ENCODE data around the gene PPM1H. TPM values are rescaled to one million over a fixed set of nuclear protein-coding genes. Genes with fewer than 3 reads are reported as not detected.
A peak's percentile ranks its signal among the peaks of the same experiment; 100 is the strongest.

The PPM1H gene
- total RNA-seq, 1 experiment from 2014 or later: 9.2 TPM

GRCh38 chr12:62606654-62607053 lies 328.3 kb downstream of the PPM1H start:
- peak; percentile 68 for DNase-seq (ENCODE audit: low read depth)

DNA sequence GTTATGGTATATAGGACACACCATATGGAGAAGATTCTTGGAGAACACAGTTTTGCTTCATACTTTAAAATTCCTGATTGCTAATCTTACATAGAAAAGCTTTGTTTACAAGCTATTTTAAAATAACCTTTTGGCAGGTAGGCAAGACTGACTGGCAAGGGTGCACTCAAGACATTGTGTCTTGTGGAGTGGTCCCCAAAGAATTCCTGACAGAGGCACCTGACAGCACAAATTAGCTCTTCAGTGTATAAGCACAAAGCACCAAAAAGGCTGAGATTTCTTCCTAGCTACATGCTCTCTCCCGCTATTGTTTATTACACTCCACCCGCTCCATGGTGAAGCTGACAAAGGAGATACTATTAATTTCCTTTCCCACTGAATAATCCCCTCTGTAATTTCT lies 329.0 kb downstream of the PPM1H start:
- DNase-seq (ENCODE audit: low read depth): peak; percentile 46

DNA sequence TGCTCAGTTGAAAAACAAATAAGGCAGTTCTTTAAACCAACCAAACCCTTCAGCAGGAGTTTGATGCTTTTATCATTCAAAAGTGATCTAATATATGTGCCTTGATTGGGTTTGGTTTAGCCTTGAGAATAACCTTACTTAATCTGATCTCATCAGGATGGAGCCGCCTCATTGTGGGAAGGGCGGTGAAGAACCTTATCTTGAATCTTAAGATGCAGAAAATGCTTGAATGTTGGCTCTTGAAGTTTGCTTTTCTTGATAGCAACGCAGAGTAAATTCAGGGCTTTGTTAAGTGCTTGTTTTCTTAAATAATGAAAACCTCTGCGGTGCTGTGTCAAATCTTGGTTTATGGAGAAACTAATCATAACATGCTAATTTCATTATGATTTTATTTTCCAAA lies 330.1 kb downstream of the PPM1H start:
- DNase-seq (ENCODE audit: low read depth): peak; percentile 58

GRCh38 chr12:62604373-62604772 lies 330.6 kb downstream of the PPM1H start:
- no peak for DNase-seq (ENCODE audit: low read depth)

DNA sequence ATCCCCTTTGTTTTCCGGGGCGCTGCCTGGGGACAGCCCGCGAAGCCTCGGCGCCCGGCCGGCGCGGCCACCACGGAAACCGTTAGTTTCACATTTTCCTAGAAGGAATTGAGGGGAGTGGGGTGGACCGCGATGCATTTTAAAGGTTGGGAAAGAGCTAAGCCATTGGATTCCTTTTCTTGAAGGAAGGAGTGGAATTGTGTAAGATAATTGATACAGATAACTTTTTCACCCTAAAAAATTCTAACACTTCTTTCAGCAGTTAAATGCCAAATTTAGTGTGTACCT lies 331.2 kb downstream of the PPM1H start:
- no peak for DNase-seq (ENCODE audit: low read depth)

DNA sequence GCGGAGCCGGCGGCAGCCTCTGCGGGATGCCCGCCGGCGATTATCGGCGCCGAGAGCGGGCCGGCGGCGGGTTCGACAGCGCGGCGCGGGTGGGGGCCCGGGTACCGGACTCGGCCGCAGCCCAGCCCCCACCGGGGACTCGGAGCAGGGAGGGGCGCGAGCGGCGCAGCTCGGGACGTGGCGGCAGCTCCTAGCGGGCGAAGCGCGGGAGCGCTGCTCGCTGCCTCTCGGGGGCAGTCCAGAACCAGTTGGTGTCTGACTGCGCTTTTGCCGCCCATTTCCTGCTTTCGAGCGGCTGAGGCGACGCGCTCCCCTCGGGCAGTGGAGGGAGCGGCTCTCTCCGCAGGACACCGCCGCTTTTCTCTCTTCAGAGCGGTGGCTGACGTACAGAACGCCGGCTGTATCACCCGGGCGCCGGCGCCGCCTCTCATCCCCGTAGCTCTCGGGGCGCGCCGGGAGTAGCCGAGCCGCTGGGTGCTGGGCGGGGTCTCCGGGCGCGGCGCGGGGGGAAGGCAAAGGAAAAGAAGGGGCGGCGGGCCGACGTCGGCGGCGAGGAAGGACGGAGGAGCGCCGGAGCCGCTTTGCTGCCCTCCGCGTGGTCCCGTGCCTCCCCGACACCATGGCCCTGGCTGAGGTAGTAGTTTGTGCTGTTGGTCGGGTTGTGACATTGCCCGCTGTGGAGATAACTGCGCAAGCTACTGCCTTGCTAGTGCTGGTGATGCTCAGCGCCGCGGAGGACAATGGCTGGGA lies 331.7 kb downstream of the PPM1H start:
- DNase-seq (ENCODE audit: low read depth): peak; percentile 78

DNA sequence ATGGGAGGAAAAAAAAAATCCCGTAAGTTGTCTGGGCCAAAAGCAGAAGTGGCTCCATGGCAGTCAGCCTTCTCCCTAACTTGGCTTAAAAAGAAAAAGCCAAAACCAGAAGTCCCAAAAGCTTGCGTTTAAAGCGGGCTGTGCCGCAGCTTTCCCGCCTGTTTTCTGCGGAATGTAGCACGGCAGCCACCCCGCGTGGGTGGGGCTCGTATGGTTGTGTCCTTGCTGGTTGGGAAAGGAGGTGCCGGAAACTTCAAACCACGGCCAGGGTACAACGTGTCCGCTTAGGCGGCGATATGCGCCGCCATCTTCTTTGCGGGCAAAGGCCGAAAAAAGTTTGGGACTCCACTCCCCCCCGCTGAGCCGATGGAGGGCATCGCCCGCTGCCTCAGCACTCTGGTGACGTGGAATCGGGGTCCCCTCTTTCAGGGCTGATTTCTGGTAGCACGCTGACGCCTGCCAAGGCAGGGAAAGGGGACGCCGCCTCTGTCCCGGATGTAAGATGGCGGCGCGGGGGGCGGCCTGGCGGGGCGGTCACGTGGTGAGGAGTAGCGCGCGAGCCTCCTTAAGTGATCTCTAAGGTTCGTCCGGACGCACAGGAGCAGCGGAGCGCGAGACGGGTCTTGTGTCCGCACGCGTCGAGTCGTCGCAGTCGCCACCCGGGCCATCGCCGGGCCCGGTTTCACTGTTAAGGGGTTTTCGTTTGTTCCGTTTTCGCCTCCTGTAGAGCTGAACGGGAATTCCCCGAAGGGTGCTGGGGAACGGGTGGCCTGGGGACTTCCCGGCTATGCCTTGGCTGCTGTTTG lies 332.5 kb downstream of the PPM1H start:
- peak; percentile 93 for DNase-seq (ENCODE audit: low read depth)

- no peak for DNase-seq (ENCODE audit: low read depth)
These were observed 333.2 kb downstream of the PPM1H start for GRCh38 chr12:62601765-62602164.

- no peak for DNase-seq (ENCODE audit: low read depth)
These were observed 335.0 kb downstream of the PPM1H start for GRCh38 chr12:62599854-62600437.

GRCh38 chr12:62598846-62599245 lies 336.1 kb downstream of the PPM1H start:
- DNase-seq (ENCODE audit: low read depth): no peak

DNA sequence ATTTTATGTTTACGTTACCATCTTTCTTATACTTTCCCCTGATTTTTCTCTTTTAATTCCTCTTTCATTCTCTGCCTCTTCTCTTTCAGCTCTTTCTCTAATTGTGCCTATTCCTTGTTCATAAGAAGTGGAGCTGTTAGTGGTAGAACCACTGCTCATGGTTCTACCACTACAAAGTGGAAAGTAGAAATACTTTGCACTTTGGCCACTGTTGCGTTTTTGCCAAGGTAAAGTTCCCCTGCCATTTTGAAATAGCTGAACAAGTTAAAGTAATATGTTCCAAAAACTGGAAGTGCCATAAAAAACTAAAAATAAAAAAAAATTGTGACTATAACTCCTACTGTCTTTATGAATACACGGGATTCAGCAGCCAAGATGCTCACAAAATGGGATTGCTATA lies 337.7 kb downstream of the PPM1H start:
- DNase-seq (ENCODE audit: low read depth): no peak

Other genes with a start within 250 kb of the PPM1H start
- gene AVPR1A, start 216.1 kb upstream of the PPM1H start, total RNA-seq (2014; rRNA removed; shearing (Covaris generic)): not detected in 2 replicates

Measured in M059J (cell line).